Loucy (cell line): ENCODE results near the gene MEGF10.

Experiments
- H2AFZ ChIP-seq: fragments of 200-600 bp; sonication (generic); 2 replicates; pipeline ENCODE4 v1.6.0; 2016; ENCODE audit warnings: antibody characterized with exemption, mild to moderate bottlenecking, low read length, moderate library complexity
- H3F3A ChIP-seq: fragments of 200-600 bp; 2 replicates; pipeline ENCODE4 v1.6.0; 2016; ENCODE audit warnings: antibody characterized with exemption, low read depth, mild to moderate bottlenecking
- H3K27me3 ChIP-seq: fragments of 200-600 bp; sonication (generic); 2 replicates; pipeline ENCODE4 v1.6.1; 2014; ENCODE audit warnings: low read length, mild to moderate bottlenecking; ENCODE audit not compliant: insufficient read depth, poor library complexity, severe bottlenecking
- H3K36me3 ChIP-seq: fragments of 200-600 bp; sonication (generic); 2 replicates; pipeline ENCODE4 v1.6.1; 2016; ENCODE audit warnings: low read length; ENCODE audit not compliant: insufficient read depth
- H3K4me1 ChIP-seq: fragments of 200-600 bp; sonication (generic); 2 replicates; pipeline ENCODE4 v1.5.1; 2014; ENCODE audit warnings: low read length, mild to moderate bottlenecking; ENCODE audit not compliant: insufficient read depth, poor library complexity, severe bottlenecking
- H3K4me2 ChIP-seq: fragments of 200-600 bp; sonication (generic); 2 replicates; pipeline ENCODE4 v1.6.0; 2014; ENCODE audit warnings: antibody characterized with exemption, low read length, low read depth, mild to moderate bottlenecking; ENCODE audit not compliant: poor library complexity, severe bottlenecking
- H3K4me3 ChIP-seq: fragments of 200-600 bp; sonication (generic); 2 replicates; pipeline ENCODE4 v1.5.1; 2014; ENCODE audit warnings: low read length, mild to moderate bottlenecking, mixed read lengths; ENCODE audit not compliant: poor library complexity, severe bottlenecking
- H3K79me2 ChIP-seq: fragments of 200-600 bp; sonication (generic); 2 replicates; pipeline ENCODE4 v1.6.1; 2014; ENCODE audit warnings: low read length; ENCODE audit not compliant: insufficient read depth
- H3K9ac ChIP-seq: fragments of 200-600 bp; sonication (generic); 2 replicates; pipeline ENCODE4 v1.6.0; 2014; ENCODE audit warnings: mild to moderate bottlenecking, low read depth, low read length, moderate library complexity; ENCODE audit not compliant: poor library complexity, severe bottlenecking
- H3K9me2 ChIP-seq: fragments of 200-600 bp; sonication (generic); replicated peaks from 2 replicates; pipeline ENCODE4 v1.6.1; 2016; ENCODE audit warnings: low read depth, low read length, mixed read lengths
- H3K9me3 ChIP-seq: fragments of 200-600 bp; sonication (generic); 2 replicates; pipeline ENCODE4 v1.6.1; 2014; ENCODE audit warnings: mild to moderate bottlenecking, antibody characterized with exemption, low read length, low read depth; ENCODE audit not compliant: insufficient read depth
- H4K20me1 ChIP-seq: fragments of 200-600 bp; sonication (generic); 2 replicates; pipeline ENCODE4 v1.6.0; 2014; ENCODE audit warnings: antibody characterized with exemption, low read length, mild to moderate bottlenecking; ENCODE audit not compliant: insufficient read depth, poor library complexity, severe bottlenecking
- EZH2phosphoT487 ChIP-seq: fragments of 200-600 bp; IDR thresholded peaks from 2 replicates; pipeline ENCODE4 v1.6.1; 2018; ENCODE audit warnings: antibody characterized with exemption, mild to moderate bottlenecking, moderate library complexity, borderline replicate concordance
- TF ChIP-seq, protein P1 (sequence below): fragments of 200-600 bp; sonication (generic); conservative IDR thresholded peaks from 2 replicates; pipeline ENCODE4 v1.5.1; 2014; ENCODE audit warnings: mild to moderate bottlenecking, antibody characterized with exemption, low read length

The MEGF10 gene

DNA sequence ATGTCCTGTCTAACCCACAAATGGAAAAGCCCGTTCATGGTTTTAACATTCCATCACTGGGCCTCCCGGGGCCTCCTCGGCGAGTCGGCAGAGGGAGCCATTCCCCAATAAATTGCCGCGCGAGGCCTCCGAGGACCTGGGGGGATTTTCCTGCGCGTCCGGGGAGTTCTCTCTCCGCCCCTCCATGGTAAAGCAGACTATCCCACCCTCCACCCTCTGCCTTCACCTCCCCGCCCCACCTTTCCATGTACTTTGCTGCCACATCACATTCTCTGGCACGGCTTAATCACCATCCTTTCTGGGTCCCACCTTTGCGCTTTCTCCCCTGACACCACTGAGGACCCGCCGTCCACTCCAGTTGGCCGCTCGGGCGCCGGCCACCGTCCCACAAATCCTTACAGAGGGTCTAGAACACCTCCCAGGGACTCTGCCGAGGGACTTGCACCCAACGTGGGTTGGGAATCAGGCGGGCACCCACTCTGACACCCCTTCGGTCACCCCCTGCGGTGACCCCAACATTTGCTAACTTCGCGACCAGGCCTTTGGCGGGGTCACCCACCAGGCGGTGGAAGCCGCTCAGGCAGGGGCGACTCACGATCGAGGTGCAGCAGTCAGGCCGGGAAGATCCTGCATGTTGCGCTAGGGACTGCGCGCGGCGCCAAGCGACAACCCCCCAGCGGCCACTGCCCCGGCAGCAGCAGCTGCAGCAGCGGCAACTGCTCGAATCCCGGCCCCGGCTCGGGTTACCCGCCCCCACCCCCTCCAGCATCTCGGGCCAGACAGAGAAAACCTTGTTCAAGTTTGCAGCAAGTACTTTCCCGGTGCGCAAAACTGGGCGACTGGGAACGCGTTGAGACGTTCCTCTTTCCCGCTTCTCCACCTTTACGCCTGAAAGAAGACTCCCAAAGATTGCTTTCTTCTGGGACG, at the start of gene MEGF10:
Gene MEGF10 (plus strand): TSS at position 778 of the 927 bp plus-strand sequence. CDS start 40,513 bp downstream, outside the sequence.
- TF ChIP-seq EZH2phosphoT487: no peak
- TF ChIP-seq, protein P1, sequence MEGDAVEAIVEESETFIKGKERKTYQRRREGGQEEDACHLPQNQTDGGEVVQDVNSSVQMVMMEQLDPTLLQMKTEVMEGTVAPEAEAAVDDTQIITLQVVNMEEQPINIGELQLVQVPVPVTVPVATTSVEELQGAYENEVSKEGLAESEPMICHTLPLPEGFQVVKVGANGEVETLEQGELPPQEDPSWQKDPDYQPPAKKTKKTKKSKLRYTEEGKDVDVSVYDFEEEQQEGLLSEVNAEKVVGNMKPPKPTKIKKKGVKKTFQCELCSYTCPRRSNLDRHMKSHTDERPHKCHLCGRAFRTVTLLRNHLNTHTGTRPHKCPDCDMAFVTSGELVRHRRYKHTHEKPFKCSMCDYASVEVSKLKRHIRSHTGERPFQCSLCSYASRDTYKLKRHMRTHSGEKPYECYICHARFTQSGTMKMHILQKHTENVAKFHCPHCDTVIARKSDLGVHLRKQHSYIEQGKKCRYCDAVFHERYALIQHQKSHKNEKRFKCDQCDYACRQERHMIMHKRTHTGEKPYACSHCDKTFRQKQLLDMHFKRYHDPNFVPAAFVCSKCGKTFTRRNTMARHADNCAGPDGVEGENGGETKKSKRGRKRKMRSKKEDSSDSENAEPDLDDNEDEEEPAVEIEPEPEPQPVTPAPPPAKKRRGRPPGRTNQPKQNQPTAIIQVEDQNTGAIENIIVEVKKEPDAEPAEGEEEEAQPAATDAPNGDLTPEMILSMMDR: no peak

GRCh38 chr5:127243011-127243410, 47.6 kb upstream of the MEGF10 start:
- TF ChIP-seq, protein P1: no peak
- no peak for TF ChIP-seq EZH2phosphoT487
- Histone ChIP-seq H3F3A (no peaks in the 10 kb centered on the region), H3K9ac (no peak overlapping the region), H4K20me1 (no peaks in the 10 kb centered on the region), H3K27me3 (no peaks in the 10 kb centered on the region), H3K79me2 (no peaks in the 10 kb centered on the region), H3K4me1 (no peaks in the 10 kb centered on the region), H3K36me3 (no peaks in the 10 kb centered on the region), H2AFZ (no peak overlapping the region), H3K9me3 (no peaks in the 10 kb centered on the region), H3K4me3 (no peak overlapping the region), H3K9me2 (no peaks in the 10 kb centered on the region), H3K4me2 (no peak overlapping the region)

More for the DNA sequence above, at the start of gene MEGF10:
- Histone ChIP-seq H3K9me2 (no peaks in the 10 kb centered on the region), H3K9ac (no peak within 1 kb of the TSS), H3K79me2 (no peaks in the 10 kb centered on the region), H3F3A (no peaks in the 10 kb centered on the region), H4K20me1 (no peaks in the 10 kb centered on the region), H3K27me3 (no peaks in the 10 kb centered on the region), H3K4me1 (no peaks in the 10 kb centered on the region), H3K36me3 (no peaks in the 10 kb centered on the region), H3K4me3 (no peak within 1 kb of the TSS), H3K9me3 (peaks cover 3% of the 10 kb centered on the region; the same call in 1 of the 2 replicates), H3K4me2 (no peak within 1 kb of the TSS), H2AFZ (no peak within 1 kb of the TSS)

GRCh38 chr5:127254729-127255284, 35.8 kb upstream of the MEGF10 start:
- no peak overlapping the region for H3K4me3 ChIP-seq
- H4K20me1 ChIP-seq: no peaks in the 10 kb centered on the region
- no peaks in the 10 kb centered on the region for H3K4me1 ChIP-seq
- H3K27me3 ChIP-seq: no peaks in the 10 kb centered on the region
- TF ChIP-seq, protein P1: no peak
- TF ChIP-seq EZH2phosphoT487: no peak
- H3K36me3 ChIP-seq: no peaks in the 10 kb centered on the region
- H3K4me2 ChIP-seq: no peak overlapping the region
- H2AFZ ChIP-seq: no peak overlapping the region
- no peaks in the 10 kb centered on the region for H3K9me2 ChIP-seq
- no peaks in the 10 kb centered on the region for H3K79me2 ChIP-seq
- H3F3A ChIP-seq: no peaks in the 10 kb centered on the region
- H3K9me3 ChIP-seq: no peaks in the 10 kb centered on the region
- H3K9ac ChIP-seq: no peak overlapping the region
